ENCODE results near the gene MED6.
A peak's percentile ranks its signal among the peaks of the same experiment; 100 is the strongest.

MED6 gene

GRCh38 chr14:70600382-70601157 is at the start of gene MED6:
Gene MED6, minus strand, starts transcription at chr14:70600655. Its CDS starts 18 bp downstream, at chr14:70600637.
- DNase-seq, result peak; percentile 92

GRCh38 chr14:70649803-70650202 is 49.3 kb upstream of the MED6 start:
- DNase-seq, result no peak

DNA sequence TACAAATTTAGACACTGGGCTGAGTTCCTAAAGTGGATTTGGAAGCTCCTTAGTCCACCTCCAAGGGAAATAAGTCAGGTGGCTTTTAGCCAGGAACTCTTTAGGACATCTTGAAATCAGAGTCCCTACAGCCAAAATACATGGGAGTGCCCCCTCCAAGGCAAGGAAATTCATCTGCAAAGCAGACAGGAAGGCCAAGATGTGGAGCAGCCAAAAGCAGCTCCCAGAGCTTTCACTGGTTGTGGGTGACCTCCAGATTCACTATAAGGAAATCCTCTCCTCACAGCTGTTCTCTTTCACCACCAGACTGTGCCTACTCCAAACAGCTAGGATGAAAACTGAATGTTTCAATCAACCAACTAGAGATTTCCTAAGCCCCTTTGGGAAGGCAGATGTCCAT is 47.9 kb upstream of the MED6 start:
- DNase-seq, result no peak

- no peak for DNase-seq
These were observed 46.2 kb upstream of the MED6 start for GRCh38 chr14:70646705-70647104.

GRCh38 chr14:70645892-70646291 is 45.4 kb upstream of the MED6 start:
- no peak for DNase-seq

DNA sequence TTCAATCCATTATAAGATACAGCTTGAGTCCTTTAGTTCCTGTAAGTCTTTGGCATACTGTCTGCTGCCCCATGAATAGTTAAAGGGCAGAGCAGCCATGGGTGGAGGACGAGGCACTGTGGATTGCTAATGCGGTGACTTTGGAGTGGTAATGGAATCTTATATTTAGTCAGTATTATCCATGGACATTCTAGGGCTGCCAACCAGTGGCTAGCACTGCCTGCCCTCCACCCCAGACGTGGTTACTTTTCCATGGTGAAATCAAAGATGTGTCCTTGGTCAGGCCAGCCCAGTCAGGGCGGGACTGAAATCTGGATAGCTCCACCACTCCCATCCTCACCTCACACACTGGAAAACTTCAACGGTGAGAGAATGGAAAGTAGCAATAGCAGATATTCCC is 43.5 kb upstream of the MED6 start:
- DNase-seq, result no peak

DNA sequence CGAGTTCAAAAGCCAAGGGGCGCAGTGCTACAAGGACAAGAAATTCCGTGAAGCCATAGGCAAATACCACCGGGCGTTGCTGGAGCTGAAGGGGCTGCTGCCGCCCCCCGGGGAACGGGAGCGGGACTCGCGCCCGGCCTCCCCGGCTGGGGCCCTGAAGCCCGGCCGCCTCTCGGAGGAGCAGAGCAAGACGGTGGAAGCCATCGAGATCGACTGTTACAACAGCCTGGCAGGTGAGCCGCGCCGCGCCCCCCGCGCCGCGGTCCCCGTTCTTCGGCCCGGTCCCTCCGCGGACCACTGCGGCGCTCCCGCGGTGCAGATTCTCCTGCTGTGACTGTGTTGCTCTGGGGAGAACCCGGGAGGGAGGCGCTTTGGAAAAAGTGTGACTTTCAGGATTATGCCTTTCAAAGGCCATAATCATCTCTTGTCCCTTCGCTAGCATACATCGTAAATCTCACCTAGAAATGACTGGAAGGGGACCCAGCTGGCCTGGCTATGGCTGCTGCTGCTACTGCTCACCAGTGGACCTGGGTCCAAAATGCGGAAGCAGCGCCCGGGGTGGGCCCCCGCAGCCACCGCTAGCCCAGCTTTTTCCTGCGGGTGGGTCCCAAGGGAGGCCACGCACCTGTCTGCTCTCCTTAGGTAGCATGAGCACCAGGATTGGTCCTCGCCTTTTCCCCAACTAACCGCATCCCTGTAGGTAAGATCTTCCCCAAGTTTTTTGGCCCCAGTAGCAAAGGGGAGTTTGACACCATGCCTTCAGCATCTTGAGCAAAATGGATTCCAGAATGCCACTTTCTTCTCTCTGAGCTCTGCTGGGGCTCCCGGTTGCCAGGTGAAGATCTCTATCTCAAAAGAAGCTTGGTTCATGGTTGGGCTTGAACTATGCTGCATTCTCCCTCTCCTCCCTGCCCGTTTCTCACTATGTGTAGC is 42.1 kb upstream of the MED6 start:
- no peak for DNase-seq

- DNase-seq, result peak; percentile 47
These were observed 41.3 kb upstream of the MED6 start, which contains the start of gene TTC9 for GRCh38 chr14:70641548-70642302. Gene TTC9, plus strand, starts transcription at chr14:70641916. Its CDS starts 214 bp downstream, at chr14:70642130.

- peak; percentile 59 for DNase-seq
These were observed 40.6 kb upstream of the MED6 start for GRCh38 chr14:70640938-70641547.

DNA sequence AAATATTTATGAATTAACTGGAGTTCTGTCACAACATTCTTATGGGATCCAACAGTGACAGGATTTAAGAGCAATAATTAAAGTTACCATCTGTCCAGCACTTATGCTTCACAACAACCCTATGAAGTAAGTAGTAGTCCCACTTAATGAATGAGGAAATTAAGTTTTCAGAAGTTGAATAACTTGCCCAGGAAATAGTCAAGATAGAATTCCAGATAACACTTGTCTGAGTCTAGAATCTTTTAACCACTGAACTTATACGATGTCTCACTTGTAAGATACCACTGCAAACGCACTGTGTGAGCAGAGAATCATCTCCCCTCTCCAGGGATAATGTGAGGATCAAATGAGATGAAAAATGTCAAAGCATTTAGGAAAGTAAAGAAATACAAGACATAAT is 38.0 kb upstream of the MED6 start:
- DNase-seq, result no peak

DNA sequence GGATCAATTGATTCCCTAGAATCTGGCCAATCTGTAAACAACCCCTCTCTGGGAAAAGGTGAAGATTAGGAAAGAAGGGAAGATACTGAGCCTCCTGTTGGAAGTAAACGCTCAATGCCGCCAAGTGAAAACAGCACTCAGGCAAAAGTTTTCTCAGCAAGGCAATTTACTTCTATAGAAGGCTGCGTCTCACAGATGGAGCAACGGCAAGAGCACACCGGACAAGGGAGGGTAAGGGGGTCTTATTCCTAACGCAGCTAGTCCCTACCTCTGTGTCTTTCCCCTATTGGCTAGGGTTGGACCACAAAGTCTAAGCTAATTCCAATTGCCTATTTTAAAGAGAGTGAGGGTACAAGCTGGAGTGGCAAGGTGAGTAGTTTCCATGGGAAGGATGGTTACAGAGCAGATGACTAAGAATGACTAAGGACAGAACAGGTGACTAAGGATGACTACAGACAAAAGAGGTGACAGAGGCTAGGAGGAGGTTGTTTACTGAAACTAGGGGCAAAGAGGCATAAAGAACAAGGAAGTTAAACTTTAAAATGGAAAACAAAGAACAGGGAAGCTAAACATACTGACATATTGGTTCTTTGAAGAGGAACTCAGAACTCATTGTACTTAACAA is 35.6 kb upstream of the MED6 start:
- DNase-seq, result no peak

GRCh38 chr14:70631948-70632347 is 31.5 kb upstream of the MED6 start:
- no peak for DNase-seq

- no peak for DNase-seq
These were observed 24.5 kb upstream of the MED6 start for GRCh38 chr14:70624972-70625371.

GRCh38 chr14:70622111-70622712 is 21.8 kb upstream of the MED6 start:
- peak; percentile 71 for DNase-seq

GRCh38 chr14:70619708-70620107 is 19.3 kb upstream of the MED6 start:
- DNase-seq, result no peak

- DNase-seq, result no peak
These were observed 17.9 kb upstream of the MED6 start for GRCh38 chr14:70618314-70618713.

GRCh38 chr14:70616646-70617045 is 16.2 kb upstream of the MED6 start:
- DNase-seq, result no peak

- DNase-seq, result no peak
These were observed 10.8 kb upstream of the MED6 start for GRCh38 chr14:70611216-70611615.

DNA sequence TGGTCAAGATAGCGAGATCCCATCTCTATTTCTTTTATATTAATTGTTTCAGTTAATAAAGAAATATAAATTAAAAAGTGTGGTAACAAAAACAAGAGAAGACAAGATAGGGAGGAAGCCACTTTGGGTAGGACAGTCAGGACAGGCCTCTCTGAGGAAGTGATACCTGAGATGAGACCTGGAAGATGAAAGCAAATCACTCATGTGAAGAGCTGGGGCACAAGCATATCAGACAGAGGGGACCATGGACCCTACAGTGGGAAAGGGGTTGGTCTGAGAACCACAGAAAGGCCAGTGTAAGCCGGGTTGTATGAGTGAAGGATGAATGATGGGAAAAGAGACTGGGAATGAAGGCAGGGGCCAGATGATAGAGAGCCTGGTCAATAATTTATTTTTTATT is 1.8 kb upstream of the MED6 start:
- no peak for DNase-seq

- DNase-seq, result no peak
These were observed 707 bp upstream of the MED6 start for GRCh38 chr14:70601162-70601561.

- no peak for DNase-seq
These were observed 1.1 kb downstream of the MED6 start for GRCh38 chr14:70599345-70599744.

DNA sequence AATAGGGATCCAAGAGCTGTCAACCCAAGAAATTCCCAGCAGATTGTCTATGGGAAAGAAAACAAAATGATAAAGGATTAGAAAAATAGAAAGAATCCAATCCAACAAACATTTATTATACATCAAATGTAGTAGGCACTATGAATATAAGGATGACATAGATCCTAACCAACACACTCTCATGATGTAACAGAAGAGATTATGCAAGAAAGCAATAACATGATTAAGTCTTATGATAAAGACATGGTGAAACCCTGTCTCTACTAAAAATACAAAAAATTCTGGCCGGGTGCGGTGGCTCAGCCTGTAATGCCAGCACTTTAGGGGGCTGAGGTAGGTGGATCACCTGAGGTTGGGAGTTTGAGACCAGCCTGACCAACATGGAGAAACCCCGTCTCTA is 2.7 kb downstream of the MED6 start:
- no peak for DNase-seq
